T-helper 2 cell treated with Interferon-gamma antibody and Interleukin-4, amounts not matched to agents 100 ng/mL and 5 ng/mL, for 36 hours (primary cell): ENCODE measurements around the gene LNPEP. TPM values are rescaled to one million over a fixed set of nuclear protein-coding genes. Genes with fewer than 3 reads are reported as not detected.

Experiments
- intact Hi-C: fragments of 100-400 bp; cut with micrococcal nuclease; formaldehyde crosslinking; loops from one replicate; pipeline ENCODE4 v1.15.1; 2023
- total RNA-seq: library from RNA; stranded (reverse); gene quantifications from 2 replicates; pipeline ENCODE4 v1.2.3, GENCODE V29; 2022

The LNPEP gene
- total RNA-seq, 1 donor from 2014 or later, result 72.4 TPM

DNA sequence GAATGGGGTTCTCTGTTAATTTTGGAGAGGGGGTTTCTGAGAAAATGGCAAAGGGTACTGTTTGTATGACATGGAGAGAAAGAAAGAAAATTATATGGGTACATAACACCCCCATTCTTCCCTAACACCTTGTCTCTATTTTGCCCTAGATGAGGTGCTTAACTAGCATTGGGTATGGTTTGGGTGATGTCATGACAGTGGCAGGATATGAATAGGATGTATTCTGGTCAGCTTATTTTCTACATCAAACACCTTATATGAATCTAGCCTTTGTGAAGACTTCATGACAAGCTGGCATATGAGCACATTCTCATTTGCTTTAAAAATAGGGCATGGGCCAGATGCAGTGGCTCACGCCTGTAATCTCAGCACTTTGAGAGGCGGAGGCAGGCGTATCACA, 58.6 kb downstream of the LNPEP start:
- intact Hi-C loops, result loop anchor here (1.0 kb wide), 1 partner anchor 32 kb away; no protein-coding TSS in a partner anchor

DNA sequence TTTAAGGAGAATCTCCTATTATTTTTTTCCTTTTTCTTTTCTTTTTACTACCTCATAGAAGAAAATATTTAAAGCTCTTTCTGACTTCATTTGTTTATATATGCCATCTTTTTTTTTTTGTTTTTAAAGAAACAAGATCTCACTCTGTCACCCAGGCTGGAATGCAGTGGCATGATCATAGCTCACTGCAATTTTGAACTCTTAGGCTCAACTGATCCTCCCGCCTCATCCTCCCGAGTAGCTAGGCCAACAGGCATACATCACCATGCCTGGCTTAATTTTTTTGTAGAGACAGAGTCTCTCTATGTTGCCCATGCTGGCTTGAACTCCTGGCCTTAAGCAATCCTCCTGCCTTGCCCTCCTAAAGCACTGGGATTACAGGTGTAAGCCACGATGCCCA, 59.5 kb downstream of the LNPEP start:
- intact Hi-C loops, result no loop called here

GRCh38 chr5:96997265-96997859, 61.5 kb downstream of the LNPEP start:
- intact Hi-C loops, result loop anchor here (1.0 kb wide), 2 partner anchors 145 to 165 kb away; partner anchors contain the start of gene LIX1

GRCh38 chr5:96999856-97000255, 64.0 kb downstream of the LNPEP start:
- intact Hi-C loops, result no loop called here

- intact Hi-C loops, result no loop called here
These were observed 64.5 kb downstream of the LNPEP start for GRCh38 chr5:97000391-97000790.

DNA sequence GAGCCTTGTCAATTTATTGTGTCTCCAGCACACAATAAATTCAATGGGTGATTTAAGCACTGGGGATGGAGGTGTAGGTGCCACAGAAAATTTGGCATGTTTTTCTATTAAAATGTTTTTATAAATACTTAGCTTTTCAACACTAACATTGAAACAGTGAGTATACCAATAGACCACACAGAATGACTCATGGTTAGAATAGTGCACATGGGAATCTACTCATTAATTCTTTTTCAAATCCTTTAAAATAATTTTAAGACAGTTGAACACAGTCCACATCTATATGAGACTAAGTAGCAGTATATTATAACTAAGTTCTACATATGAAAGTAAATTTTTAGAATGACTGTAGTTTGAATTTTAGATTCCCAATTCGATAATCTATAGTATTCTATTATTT, 67.1 kb downstream of the LNPEP start:
- intact Hi-C loops, result no loop called here

- intact Hi-C loops, result loop anchor here (2.0 kb wide), 1 partner anchor 18 kb away; no protein-coding TSS in a partner anchor
These were observed 68.7 kb downstream of the LNPEP start for GRCh38 chr5:97004423-97005060.

DNA sequence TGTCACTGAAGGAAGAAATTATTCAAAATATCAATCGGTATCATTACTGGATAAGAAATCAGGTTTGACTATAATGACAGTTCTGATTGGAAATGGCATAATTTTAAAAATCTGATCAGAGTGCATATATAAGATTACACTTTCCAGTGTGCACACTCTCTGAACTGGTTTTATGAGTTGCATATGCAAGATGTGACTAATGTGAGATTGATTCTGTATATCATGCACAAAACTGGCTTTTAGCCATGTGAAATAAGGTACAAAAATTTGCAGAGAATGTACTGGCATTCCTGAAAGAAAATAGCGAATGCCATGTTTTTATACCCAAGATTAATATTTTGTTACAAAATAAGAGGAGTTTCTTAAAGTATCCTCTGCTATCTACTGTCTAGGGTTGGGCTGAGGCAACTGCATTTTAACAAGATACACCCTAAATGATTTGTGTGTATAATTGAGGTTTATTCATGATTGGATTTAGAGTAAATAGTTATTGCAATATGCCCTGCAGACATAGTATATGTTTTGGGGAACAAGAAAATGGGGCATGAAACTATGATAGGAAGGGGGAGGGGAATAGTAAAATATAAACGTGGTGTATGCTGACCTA, 70.7 kb downstream of the LNPEP start:
- intact Hi-C loops, result no loop called here

- intact Hi-C loops, result no loop called here
These were observed 73.5 kb downstream of the LNPEP start for GRCh38 chr5:97009212-97009898.

DNA sequence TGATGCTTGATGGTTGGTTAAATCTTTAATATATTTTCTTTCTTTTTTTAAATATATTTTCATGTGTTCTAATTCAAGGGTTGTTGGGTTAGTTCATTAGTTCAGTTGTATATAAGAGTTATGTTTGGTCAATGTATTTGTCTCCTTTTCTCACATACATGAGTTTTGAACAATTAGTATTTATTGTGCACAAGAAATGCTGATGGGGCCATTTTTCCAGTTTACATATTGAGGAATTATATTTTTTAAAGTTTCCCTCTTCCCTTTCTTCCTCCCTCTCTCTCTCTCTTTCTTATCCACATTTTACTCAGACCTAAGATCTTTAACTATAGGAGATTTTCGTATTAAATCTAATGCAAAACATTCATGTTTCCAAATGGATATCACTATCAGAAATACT, 74.0 kb downstream of the LNPEP start:
- intact Hi-C loops, result no loop called here

DNA sequence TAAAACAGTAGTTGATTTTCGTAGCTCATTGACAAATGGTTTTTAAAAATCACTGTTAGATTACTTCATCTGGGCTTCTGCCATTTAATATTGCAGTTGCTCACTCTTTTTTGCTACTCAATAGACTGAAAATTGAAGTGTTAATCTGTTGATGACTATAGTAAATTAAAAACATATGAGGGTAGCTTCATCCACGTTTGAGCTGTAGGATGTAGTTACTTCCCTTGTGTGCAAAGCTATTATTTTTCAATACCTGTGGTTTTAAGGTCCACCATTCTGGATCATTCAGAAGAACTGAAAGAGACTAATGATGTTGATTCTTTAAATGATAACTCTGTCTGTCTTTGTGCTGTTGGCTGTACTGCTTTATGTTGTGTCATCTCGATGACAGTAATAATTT, 74.7 kb downstream of the LNPEP start:
- intact Hi-C loops, result no loop called here

GRCh38 chr5:97011567-97011966, 75.7 kb downstream of the LNPEP start:
- intact Hi-C loops, result no loop called here

DNA sequence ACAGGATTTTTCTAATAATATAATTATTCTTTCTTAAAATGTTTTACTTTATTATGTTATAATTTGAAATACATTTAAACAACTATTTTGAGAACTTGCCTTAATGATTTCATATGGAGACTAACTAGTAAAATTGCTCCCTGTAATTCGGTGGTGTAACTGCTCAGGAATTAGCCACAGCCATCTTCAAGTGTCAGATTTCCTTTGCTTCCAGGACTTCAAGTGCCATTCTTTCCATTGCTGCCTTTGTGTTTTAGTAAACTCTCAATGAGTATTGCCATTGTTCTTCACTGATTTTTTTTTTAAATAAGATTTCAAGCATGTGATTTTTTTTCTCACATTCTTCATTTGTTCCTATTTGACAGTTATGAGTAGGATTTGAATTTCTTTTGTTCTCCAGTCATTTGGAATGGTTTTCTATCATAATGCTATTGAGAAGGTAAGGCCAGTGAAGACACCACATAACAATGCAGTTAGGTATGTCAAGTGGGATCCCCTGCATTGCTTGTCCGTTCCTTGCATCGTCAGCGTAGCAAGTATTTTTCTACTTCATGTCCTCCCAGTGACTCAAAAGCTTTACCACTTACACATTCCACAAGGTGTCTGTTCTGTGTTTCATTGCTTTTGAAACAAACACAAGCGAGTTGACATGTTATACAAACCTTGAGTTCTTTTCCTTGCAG, 83.7 kb downstream of the LNPEP start:
- intact Hi-C loops, result no loop called here

DNA sequence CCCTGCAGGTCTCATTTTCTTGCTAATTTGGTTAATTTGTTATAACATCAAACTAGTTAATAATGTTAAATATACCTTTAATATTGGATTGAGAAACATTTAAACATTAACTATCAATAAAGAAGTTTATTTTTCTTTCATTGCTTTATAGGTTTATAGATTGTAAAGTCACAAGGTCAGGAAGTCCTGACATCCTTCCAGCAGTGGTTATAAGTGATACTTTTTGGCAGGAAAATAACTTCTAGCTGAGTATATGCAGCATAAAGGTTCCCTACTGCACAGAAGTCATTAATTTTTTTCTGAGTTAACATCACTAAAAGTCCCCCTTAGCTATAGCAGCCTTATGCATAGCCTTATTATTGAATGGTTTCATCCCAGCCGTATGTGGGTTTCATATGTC, 85.5 kb downstream of the LNPEP start:
- intact Hi-C loops, result no loop called here

DNA sequence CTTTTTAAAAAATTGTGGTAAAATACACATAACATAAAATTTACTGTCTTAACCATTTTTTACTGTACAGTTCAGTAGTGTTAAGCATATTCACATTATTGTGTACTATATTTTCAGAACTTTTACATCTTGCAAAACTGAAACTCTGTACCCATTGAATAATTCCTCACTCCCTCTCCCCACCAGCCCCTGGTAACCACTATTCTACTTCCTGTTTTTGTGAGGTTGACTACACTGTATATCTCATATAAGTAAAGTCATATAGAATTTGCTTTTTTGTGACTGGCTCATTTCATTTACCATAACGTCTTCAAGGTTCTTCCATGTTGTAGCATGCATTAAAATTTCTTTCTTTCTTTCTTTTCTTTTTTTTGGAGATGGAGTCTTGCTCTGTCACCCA, 87.0 kb downstream of the LNPEP start:
- intact Hi-C loops, result loop anchor here (2.0 kb wide), 1 partner anchor 18 kb away; no protein-coding TSS in a partner anchor

DNA sequence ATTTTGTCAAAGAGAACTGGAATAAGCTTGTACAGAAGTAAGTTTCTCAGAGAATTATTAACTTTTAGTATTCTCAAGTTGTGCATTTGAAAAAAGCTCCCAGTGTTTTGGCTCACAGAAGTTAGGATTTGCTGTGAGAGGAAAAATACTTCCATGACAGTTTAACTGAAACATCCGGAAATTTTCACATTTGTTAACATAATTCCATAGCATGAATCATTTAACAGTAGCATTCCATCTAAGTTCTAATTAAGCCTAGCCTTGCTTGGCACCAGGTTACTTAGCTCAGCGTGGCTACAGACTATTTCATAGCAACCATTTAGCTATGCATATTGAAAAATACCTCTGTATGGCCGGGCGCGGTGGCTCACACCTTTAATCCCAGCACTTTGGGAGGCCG, 90.8 kb downstream of the LNPEP start:
- intact Hi-C loops, result loop anchor here (1.0 kb wide), 1 partner anchor 32 kb away; no protein-coding TSS in a partner anchor

DNA sequence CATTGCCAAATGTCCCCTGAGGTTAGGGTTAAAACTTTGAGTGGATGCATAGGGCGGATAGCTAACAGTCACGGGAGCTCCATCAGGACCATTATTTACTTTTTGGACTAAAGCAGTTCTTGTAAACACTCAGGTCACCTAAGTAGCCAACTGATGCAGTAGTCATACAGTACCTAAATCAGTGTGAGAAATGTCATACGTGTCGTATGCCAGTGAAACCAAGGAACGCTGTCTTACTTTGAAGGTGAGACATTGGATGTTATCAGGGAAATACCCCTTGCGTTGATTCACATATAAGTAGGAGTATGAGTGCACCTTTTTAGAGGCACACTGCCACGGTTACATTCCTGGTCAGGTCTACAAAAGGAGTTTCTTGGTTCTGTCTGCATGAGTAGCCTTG, 101.9 kb downstream of the LNPEP start:
- intact Hi-C loops, result no loop called here

DNA sequence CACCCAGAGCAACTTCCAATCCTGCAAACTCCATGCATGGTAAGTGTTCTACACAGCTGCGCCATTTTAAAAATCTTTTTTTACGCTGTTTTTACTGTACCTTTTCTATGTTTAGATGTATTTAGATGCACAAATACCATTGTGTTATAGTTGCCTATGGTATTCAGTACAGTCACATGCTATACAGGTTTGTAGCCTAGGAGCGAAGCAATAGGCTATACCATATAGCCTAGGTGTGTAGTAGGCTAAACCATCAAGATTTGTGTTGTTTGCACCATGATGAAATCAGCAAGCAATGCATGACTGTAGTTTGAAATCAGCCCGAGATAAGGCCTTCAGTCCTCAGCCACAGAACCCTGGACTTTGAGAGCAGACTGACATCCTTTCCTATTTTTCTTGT, 105.4 kb downstream of the LNPEP start:
- intact Hi-C loops, result no loop called here

DNA sequence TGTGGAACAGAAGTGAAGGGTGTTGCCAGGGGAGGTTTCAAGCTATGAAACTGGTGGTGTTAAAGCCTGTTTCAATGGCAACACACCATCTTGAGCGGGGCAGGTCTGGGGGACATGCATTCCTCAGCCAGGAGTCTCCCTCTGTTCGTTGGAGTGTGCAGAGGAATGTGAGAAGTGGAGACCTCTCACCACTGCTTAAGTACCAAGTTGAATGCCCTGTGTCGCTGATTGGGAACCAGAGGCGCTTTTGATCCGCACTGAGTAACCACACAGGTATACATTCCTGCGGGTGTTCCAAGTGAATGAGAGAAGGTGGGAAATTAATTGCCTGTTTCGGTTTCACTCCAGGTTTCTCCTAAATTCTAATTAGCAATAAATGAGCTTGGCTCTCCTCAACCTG, 107.1 kb downstream of the LNPEP start:
- intact Hi-C loops, result no loop called here

DNA sequence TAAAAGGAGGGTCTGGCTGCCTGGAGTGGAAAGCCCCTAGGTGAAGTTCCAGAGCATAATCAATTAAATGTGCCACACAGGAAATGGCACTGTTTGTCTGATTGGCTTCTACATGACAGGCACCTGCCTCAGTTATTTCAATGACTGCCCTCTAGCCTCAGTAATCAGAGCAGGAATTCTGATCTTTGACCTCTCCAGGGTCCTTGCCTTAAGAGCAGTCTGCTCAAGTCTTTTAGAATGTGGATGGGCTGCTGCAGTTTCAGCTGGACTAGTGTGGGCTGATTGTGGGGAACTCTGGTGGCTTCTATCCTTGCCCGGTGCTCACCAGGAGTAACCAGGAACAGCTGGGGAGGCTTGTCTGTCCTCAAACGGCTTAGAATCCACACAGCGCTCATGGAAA, 107.6 kb downstream of the LNPEP start:
- intact Hi-C loops, result no loop called here

DNA sequence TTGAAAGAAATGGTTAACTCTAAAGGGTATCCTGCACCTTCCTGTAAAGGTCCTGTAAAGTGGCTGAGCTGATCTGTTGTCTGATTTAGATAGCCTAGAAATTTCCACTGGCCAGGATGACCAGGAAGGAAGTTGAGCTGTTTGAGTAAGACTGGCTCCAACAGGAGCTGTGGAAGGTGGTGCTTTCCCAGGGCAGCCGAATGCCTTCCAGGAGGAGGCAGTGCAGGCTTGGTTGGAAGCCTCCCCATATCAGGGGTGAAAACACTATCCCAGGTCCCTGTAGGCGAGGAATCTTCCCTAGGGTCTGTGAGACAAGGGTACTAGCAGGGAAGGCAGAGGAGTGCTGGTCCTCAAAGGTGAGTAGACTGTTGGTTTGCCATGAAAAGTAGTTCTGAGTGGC, 108.2 kb downstream of the LNPEP start:
- intact Hi-C loops, result no loop called here
